GM19351 (cell line): ENCODE measurements around the gene EDEM3.
"Not testable (repeated sequence)": the region's sequence is repeated elsewhere in the genome, so short reads cannot be mapped to it uniquely, and the experiment has no call there.

Source experiments
- ATAC-seq: cut with Tn5 transposase; IDR thresholded peaks from one replicate; pipeline ENCODE4 v1.9.1; 2021; ENCODE audit warnings: mild to moderate bottlenecking, moderate library complexity; ENCODE audit not compliant: unreplicated experiment

EDEM3 gene, protein sequence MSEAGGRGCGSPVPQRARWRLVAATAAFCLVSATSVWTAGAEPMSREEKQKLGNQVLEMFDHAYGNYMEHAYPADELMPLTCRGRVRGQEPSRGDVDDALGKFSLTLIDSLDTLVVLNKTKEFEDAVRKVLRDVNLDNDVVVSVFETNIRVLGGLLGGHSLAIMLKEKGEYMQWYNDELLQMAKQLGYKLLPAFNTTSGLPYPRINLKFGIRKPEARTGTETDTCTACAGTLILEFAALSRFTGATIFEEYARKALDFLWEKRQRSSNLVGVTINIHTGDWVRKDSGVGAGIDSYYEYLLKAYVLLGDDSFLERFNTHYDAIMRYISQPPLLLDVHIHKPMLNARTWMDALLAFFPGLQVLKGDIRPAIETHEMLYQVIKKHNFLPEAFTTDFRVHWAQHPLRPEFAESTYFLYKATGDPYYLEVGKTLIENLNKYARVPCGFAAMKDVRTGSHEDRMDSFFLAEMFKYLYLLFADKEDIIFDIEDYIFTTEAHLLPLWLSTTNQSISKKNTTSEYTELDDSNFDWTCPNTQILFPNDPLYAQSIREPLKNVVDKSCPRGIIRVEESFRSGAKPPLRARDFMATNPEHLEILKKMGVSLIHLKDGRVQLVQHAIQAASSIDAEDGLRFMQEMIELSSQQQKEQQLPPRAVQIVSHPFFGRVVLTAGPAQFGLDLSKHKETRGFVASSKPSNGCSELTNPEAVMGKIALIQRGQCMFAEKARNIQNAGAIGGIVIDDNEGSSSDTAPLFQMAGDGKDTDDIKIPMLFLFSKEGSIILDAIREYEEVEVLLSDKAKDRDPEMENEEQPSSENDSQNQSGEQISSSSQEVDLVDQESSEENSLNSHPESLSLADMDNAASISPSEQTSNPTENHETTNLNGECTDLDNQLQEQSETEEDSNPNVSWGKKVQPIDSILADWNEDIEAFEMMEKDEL

DNA sequence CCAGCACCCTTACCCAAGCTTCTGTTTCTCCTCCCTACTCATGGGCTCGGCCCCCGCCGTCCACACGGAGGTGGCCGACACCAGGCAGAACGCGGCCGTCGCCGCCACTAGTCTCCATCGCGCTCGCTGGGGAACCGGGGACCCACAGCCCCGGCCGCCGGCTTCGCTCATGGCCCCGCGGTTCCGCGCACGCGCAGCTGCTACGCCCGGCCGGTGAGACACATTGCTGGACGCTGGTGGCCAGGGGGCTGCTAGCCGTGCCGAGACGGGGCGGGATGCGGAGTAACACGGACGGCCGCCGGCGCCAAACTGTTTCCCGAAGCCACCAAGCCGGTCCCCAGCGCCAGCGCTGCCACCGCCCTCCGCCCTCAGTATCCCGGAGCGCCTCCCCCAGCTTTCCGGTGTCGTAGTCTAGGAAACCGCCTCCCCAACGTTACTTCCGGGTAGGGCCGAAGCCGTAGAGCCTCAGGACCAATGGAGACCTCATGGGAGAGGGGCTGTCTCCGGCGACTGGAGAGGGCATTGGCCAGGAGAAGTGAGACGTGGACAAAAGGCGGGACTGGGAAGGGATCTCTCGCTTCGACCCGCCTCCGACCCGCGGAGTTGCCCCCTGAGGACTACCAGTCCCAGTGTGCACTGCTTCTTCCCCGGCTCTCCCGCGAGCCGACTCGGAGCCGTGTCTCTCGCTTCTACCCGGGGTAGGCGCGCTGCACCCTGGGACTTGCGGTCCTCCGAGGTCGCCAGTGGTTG, at the start of gene EDEM3:
Gene EDEM3, minus strand, starts transcription at position 383 of the 750 bp plus-strand sequence. Its CDS starts 212 bp downstream, at position 171.
- peak; percentile 92 for ATAC-seq

DNA sequence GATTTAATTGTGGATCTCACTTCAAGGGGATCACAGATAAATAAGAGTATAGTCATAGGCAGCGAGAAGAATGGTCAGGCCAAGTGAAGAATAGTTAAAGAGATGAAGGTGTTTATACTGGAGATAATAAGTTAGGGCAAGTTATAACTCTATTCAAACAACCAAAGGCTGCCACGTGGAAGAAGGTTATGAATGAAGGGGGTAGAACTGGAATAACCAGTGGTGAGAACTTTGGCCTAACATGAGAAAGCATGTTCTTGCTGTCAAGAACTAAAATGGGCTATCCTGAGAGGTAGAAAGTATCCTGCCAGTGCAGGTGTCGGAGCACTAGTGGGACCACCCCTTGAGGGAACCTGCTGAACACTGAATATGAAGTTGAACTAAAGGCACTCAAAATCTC, 49.6 kb upstream of the EDEM3 start:
- no peak for ATAC-seq

DNA sequence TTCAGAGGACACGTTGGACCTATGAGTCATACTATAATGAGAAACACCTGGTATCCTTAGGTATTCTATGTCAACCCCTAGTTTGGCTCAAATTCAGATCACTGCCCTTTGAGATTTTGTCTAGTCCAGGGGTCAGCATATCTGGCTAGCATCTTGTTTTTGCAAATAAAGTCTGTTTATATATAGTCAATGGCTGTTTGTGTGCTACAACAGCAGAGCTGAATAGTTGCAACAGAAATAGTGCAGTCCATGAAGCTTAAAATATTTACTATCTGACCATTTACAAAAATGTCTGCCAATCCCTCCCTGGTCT, 48.5 kb upstream of the EDEM3 start:
- no peak for ATAC-seq

DNA sequence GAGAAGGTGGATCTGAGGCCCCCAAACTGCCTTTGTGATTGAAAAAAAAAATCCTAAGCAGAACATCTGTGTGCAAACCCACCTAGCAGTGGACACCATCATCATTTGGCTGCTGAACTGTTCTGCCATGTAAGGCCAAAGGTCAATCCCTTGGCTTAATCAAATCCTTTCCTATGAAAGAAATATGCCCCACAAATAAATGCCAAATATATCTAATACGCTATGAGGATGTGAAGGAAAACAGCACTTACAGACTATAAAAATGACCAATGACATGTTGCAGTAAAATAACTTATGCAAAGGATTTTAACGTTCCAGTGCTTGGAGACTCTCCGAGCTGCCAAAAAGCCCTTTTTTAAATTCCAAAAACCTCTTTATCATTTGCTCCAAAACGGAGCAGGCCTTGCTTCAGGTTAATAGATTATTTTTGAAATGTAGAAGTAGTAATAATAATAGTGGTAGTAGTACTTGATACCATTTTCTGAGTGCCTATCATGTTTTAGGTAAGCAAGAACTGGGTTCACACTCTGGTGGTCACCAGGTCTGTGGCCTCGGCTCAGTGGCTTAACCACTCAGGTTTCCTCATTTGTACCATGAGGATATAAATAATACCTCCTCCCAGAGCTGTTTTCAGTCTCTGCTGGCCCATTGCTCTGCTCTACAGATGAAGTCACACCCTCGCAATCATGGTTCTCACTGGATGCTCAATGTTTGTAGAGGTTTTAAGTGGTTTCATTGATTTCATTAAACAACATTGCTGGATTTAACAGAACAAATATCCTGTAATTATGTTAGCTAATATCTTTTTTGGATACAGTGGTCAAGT, 47.9 kb upstream of the EDEM3 start:
- no peak for ATAC-seq

DNA sequence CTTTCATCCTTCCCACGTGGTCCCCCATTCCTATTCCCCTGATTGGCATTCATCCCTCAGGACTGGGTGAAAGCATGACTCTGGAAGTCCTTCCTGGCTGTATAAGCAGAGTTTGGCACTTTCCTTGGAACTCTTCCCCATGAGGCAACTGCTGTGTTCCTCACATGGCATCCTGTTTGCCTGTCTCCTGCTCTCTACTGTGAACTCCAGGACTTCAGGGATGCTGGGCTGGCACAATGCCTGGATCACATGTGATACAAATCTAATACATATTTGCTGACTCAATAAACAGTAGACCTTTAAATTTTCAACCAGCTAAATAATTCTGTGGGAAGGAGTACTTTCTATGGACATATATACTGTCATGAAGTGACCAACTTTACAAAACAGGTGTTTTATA, 46.8 kb upstream of the EDEM3 start:
- ATAC-seq, result no peak

DNA sequence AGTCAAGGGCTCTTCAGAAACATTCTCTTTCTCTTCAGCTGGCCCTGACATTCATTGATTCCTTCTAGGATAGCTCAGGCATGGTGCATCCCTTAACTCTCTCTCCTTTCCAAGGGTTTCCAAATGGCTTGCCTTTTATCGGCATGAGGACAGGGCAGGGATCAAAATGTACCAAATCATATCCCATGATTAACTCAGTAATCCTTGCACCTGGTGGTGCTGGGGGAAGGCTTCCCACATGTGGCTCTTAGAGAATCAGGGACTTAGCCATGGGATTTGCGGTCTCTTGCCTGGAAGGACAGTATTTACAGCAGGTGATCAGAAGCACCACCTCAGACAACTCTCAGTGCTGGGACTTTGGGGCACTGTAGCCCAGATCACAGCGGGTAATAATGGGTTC, 46.2 kb upstream of the EDEM3 start:
- no peak for ATAC-seq

DNA sequence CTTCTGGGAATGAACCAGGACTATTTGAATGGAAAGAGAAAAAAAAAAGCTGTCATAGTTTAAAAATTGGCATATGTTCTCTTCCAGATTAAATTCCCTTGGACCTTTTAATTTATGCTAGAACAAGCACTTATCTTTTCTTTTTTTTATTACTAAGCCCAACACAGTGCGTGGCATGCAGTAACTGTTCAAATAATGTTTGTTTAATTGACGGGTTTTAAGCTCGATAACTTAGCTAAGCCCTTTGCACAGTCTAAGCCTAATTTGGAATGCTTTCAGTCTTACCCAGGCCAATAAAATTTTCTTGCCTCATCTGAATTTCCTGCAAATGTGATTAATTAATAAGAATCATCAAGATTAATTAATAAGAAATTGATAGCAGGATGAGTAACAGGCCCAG, 39.3 kb upstream of the EDEM3 start:
- ATAC-seq, result no peak

DNA sequence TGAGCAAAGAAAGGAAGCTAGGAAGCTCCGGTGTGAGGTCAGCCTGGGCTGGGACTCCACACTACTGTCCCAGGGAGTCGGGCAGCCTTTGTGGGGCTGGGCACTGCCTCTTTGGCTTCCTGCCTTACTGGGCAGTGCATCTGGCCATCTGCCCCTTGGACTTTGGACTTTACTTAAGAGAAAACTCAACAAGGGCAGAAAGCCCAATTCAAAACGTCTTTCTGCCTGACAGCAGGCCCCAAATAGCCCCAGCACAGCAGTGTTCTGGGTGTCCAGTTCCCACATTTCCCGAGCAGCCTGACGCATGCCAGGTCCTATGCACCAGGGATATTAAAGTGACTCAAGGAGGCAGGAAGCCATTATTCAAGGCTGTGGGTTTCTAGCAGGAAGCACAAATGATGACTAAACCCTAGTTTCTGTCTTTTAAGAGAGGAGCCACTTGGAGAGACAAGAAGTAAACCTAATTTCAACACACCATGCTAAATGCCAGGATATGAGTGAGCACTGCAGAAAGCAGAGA, 37.9 kb upstream of the EDEM3 start:
- no peak for ATAC-seq

DNA sequence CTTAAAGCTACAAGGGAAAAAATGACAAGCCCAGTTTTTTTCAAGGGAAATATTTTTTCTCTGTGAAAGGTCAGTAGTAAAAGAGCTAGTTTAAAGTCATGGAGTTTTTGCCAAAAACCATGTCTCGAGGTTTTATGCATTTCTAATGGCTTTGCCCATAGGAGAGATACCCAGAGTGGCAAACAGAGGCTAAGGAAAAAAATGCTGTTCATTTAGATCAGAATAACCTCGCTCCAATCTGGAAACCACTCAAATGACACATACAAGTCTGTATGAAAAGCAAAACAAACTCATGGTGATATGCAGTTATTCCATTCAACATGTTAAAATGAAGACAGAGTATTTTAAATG, 36.9 kb upstream of the EDEM3 start:
- no peak for ATAC-seq

DNA sequence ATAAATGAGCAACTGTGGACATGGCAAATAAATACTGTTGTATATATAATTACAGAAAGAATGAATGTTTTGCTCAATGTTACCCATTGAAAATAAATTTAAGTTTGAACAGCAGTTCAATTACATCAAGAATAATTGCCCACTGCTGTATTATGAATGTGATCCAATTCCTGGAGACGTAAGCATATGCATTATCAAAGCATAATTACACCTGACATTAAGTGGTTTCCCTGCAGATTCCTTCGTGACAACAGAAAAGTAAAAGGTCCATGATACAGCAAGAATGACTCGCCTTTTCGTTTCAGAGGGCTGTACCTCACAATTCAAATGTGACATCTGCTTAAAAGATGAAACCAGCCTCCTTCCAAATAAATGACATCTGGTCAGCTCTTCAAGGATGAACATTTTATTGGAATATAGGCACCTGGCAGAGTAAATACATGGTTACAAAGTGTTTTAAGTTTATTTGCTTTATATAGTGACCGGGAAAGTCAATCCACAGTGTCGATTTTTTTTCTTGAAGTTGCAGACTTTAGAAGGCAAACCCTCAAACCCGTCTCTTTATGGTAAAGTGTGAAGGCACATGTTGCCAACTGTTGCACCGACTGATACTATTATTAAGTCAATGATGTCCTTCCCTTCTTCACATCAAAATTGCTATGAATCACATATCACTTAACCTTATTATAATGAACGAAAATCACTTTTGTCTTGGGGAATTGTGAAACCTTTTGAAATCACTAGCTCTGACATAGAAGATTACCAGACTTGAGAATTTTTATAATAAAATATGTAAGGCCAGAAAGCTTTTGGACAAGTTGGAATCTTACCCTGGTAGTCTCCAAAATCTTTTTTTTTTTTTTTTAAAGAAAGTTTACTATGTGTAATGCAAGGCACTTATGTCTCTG, 36.2 kb upstream of the EDEM3 start:
- no peak for ATAC-seq

DNA sequence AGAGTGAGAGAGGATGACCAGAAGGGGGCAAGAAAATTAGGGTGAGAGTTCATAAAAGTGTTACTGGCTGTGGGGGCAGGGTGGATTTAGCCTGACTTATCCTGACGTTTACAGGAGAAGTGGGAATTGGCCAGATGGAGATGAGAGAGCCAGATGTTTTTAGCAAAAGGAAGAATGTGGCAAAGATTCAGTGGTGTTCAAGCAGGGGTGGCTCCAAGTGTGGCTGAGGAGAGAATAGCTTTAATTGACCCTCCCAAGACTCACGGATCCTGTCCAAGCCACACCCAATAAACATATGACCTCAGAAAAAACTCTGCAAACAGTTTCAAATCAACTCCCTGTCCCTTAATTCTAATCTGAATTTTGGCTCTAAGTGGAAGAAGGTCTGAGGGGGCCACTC, 35.2 kb upstream of the EDEM3 start:
- ATAC-seq, result no peak

DNA sequence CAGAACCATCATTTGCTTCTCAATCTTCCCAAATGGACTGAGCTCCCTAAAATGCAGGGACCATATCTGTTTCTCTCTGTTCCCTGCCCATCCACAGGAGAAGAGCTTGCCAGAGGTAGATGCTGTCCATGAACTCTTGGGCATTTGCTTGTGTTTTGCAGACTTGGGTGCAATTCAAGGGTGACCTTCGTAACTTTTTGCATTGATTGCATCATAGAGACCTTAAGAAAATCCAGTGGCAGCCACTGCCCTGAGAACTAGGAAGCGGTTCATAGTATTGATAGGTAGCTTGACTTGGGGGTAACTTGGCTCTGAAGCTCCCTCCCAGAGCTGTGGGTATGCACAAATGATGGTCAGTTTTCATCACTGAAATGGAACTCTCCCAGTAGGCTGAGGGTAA, 34.3 kb upstream of the EDEM3 start:
- ATAC-seq, result no peak

DNA sequence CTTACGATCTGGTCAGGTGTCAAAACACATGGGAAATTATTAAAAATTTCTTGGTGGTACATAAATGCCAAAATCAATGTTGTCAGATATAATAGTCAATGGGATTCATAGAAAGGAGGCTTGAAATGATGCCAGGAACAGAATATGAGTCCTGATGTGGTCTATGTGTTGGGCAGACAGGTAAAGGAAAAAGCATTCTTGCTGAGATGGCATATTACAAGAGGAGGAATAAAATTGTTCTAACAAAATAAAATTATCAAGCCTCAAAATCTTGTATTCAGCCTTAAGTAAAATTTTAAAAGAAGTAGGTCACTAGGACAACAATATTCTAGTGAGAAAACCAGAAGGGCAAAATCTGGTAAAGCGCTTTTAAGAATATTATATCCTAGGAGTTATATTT, 30.9 kb upstream of the EDEM3 start:
- no peak for ATAC-seq

DNA sequence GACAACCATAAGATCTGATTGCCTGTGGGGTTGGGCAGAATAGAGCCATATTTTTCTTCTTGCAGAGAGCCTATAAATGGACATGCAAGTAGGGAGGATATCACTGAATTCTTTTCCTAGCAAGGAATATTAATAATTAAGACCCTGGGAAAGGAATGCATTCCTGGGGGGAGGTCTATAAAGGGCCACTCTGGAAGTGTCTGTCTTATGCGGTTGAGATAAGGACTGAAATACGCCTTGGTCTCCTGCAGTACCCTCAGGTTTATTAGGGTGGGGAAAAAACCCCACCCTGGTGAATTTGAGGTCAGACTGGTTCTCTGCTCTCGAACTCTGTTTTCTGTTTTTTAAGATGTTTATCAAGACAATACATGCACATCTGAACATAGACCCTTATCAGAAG, 29.1 kb upstream of the EDEM3 start:
- not testable (repeated sequence) for ATAC-seq

DNA sequence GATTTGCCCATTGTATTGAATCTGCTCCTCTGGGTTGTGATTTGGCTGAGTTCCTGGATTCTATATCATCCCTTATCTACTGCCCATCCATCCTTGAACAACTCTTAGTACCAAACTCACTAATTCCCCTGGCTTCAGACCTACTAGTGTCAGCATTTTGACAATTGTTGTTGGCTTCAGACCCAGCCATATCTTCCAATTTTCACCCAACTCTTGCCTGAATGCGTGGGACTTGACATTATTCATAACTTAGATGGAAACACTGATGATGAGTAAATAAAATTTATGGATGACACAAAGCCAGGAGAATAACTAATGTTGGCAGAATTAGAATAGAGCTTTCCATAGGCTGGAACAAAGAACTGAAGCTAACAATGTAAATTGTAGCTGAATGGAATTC, 27.3 kb upstream of the EDEM3 start:
- ATAC-seq, result no peak

DNA sequence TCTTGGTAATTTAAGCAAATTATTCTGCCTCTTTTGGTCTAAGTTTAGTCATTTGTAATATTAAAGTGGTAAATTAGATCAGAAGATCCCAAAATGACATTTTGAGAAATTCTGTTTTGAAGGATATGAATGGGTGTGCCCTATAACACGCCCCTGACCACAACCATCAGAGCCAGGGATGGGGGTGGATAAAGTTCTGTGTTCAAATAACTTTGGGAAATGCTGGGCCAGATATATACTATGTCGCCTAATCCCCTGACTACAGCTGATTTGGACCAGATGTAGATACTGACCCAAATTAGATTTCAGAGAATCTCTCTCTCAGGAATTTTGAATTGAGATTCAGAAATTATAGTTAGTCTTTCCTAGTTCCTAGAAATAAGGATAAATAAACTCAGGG, 21.2 kb upstream of the EDEM3 start:
- ATAC-seq, result no peak

DNA sequence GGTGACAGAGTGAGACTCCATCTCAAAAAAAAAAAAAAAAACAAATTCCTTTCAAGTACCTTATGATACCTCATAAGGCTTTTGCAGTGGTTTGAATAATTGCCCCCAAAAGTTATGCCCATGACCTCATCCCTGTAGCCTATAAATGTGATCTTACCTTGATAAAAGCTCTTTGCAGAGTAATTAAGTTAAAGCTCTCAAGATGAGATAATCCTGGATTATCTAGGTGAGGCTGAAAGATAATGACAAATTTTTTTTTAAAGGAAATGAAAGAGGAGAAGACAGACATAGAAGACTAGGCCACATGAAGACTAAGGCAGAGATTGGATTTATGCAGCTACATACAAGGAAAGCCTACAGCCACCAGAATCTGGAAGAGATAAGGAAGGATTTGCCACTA, 20.7 kb upstream of the EDEM3 start:
- no peak for ATAC-seq

DNA sequence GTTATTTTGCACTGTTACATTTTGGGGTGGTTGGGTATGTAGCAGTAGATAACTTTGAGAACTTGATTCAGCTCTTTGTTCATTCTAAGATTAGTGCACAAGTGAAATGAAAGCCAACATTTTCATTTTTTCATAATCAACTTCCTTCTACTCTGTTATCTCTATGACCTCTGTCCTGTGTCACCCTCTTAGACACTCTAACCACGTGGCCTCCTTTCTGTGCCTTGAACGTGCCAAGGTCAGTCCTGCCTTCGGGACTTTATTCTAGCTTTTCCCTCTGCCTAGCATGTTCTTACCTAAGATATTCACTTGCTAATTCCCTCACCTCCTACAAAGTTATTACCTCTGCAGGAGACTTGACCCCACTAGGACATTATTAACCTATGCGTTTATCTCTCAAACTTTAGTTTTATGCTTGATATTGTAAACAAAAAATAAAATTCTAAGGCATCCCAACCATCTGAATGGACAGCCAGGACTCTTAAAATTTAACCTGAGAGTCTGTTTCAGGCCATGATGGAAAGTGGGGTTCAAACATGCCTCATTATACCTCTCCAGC, 19.2 kb upstream of the EDEM3 start:
- no peak for ATAC-seq

DNA sequence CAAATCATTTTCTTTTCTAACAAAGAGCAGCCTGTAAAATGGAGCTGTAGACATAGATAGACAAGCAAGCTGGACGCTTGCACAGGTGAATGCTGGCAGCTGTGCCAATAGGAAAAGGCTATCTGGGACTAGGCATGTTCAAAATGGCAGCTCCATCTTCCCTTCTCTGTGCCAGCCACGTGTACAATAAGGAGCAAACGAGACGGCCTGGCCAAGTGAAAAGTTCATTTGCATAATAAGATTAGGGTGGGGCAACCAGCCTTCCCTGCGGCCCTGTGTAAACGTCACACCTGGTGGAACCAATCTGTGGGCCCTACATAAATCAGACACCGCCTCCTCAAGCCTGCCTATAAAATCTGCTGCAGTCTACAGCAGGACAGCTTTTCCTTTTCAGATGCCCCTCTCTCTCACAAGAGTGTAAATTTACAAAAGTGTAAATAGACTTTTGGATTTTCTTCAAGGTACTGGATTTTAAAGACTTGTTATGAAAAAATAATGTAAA, 16.6 kb upstream of the EDEM3 start:
- no peak for ATAC-seq
